Activated CD8-positive, alpha-beta T cell treated with anti-CD3 and anti-CD28 coated beads for 36 hours (primary cell): ENCODE results near the gene TP63. TPM values are rescaled to one million over a fixed set of nuclear protein-coding genes. Genes with fewer than 3 reads are reported as not detected.

Source experiments
- ATAC-seq: fragments of 200-7000 bp; cut with Tn5 transposase; one replicate; pipeline ENCODE4 v1.10.0; 2021; ENCODE audit warnings: mild to moderate bottlenecking, moderate library complexity
- CTCF ChIA-PET: fragments of 350-600 bp; sonication (Branson Sonifier 250); formaldehyde crosslinking; loops from one replicate; lab custom pipeline; 2021; ENCODE audit warnings: antibody characterized with exemption; lab: Charles Lee
- POLR2A ChIA-PET: fragments of 350-600 bp; sonication (Branson Sonifier 250); formaldehyde crosslinking; loops from one replicate; lab custom pipeline; 2021; ENCODE audit warnings: antibody characterized with exemption; lab: Charles Lee
- DNase-seq: peaks from one replicate; pipeline ENCODE4 v3.0.0-alpha.2; 2020
- H3K27ac Mint-ChIP-seq: one replicate; pipeline ENCODE4 v1.8.0; 2021; ENCODE audit warnings: mild to moderate bottlenecking, mixed read lengths
- H3K27me3 Mint-ChIP-seq: one replicate; pipeline ENCODE4 v1.8.0; 2021; ENCODE audit warnings: mixed read lengths
- H3K36me3 Mint-ChIP-seq: one replicate; pipeline ENCODE4 v1.8.0; 2021; ENCODE audit warnings: low read depth, mixed read lengths
- H3K4me1 Mint-ChIP-seq: one replicate; pipeline ENCODE4 v1.8.0; 2021; ENCODE audit warnings: low read depth, mixed read lengths
- H3K4me3 Mint-ChIP-seq: one replicate; pipeline ENCODE4 v1.8.0; 2021; ENCODE audit warnings: mild to moderate bottlenecking, moderate library complexity, mixed read lengths
- H3K9me3 Mint-ChIP-seq: one replicate; pipeline ENCODE4 v1.8.0; 2021; ENCODE audit warnings: mixed read lengths
- intact Hi-C: fragments of 100-400 bp; cut with micrococcal nuclease; formaldehyde crosslinking; loops from one replicate; pipeline ENCODE4 v1.10.0; 2022
- microRNA-seq: library from miRNA; unstranded; fragments of <30 nt; microRNA quantifications from one replicate; pipeline ENCODE4 v1.2.0, GENCODE V29; 2022; ENCODE audit warnings: borderline microRNAs expressed, borderline replicate concordance
- total RNA-seq, 2 experiments: library from RNA; stranded (reverse); gene quantifications; one replicate each; pipeline ENCODE4 v1.2.3, GENCODE V29; 2021
- TF ChIP-seq, protein P1 (sequence below): fragments of 200-600 bp; IDR thresholded peaks from one replicate; pipeline ENCODE4 v1.8.0; 2022; ENCODE audit warnings: antibody characterized with exemption, mild to moderate bottlenecking

TP63 gene
- total RNA-seq, 2 experiments from 2014 or later: 0.07 to 0.23 TPM

GRCh38 chr3:189944285-189945145, 313.3 kb downstream of the TP63 start:
- ChIA-PET POLR2A (interaction anchor here (0.9 kb wide), 1 partner anchor 464 kb away, joined by 3 read pairs; no protein-coding TSS in a partner anchor), CTCF (interaction anchor here (1.1 kb wide), 1 partner anchor 16 kb away, joined by 3 read pairs; no protein-coding TSS in a partner anchor)
- TF ChIP-seq, protein P1, sequence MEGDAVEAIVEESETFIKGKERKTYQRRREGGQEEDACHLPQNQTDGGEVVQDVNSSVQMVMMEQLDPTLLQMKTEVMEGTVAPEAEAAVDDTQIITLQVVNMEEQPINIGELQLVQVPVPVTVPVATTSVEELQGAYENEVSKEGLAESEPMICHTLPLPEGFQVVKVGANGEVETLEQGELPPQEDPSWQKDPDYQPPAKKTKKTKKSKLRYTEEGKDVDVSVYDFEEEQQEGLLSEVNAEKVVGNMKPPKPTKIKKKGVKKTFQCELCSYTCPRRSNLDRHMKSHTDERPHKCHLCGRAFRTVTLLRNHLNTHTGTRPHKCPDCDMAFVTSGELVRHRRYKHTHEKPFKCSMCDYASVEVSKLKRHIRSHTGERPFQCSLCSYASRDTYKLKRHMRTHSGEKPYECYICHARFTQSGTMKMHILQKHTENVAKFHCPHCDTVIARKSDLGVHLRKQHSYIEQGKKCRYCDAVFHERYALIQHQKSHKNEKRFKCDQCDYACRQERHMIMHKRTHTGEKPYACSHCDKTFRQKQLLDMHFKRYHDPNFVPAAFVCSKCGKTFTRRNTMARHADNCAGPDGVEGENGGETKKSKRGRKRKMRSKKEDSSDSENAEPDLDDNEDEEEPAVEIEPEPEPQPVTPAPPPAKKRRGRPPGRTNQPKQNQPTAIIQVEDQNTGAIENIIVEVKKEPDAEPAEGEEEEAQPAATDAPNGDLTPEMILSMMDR: no peak
- Mint-ChIP-seq H3K4me1 (peaks cover 3% of the 10 kb centered on the region), H3K27me3 (no peaks in the 10 kb centered on the region), H3K27ac (no peak overlapping the region), H3K9me3 (no peaks in the 10 kb centered on the region), H3K36me3 (no peaks in the 10 kb centered on the region), H3K4me3 (no peak overlapping the region)
- DNase-seq (no peak), ATAC-seq (no peak)
- intact Hi-C loops: loop anchor here (5.0 kb wide), 1 partner anchor 672 kb away; no protein-coding TSS in a partner anchor

DNA sequence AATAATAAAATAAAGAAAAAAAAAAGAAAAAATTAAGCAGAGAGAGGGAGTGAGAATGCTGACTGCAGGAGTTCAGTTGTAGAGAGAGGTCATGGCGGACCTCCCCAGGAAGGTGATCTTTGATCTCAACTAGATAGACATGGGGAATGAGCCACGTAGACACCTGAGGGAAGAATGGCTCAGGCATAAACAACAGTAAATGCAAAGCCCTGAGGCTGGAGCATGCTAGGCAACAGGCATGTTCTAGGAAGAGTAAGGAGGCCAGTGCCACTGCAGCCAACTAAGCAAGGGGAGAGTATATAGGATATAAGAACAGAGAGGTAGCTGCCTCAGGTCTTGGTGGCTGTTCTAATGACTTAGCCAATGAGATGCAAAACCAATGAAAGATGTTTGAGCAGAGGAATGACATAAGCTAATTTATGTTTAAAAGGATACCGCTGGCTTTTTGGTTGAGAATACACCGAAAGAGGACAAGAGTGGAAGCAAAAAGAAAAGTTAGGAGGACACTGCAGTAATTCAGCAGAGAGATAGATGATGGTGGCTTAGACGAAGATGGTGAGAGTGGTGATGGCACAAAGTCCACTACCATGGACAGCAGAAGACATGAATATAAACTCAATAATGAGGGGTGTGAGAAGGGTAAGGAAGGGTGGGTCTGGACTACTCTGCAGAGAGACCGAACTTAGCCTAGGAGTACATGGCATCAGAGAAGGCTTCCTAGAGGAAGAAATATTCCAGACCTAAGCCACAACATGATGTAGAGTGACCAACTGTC, 314.9 kb downstream of the TP63 start:
- no peak overlapping the region for H3K4me3 Mint-ChIP-seq
- CTCF ChIA-PET: interaction anchor here (4.1 kb wide), 1 partner anchor 674 kb away, joined by 22 read pairs; no protein-coding TSS in a partner anchor

More for the DNA sequence above, 314.9 kb downstream of the TP63 start:
- POLR2A ChIA-PET: no interaction called here
- intact Hi-C loops: loop anchor here (5.0 kb wide), 1 partner anchor 674 kb away; no protein-coding TSS in a partner anchor
- no peaks in the 10 kb centered on the region for H3K9me3 Mint-ChIP-seq
- no peaks in the 10 kb centered on the region for H3K27me3 Mint-ChIP-seq
- TF ChIP-seq, protein P1: no peak
- ATAC-seq (no peak), DNase-seq (no peak)
- H3K27ac Mint-ChIP-seq: no peak overlapping the region
- H3K4me1 Mint-ChIP-seq: peaks cover 3% of the 10 kb centered on the region
- no peaks in the 10 kb centered on the region for H3K36me3 Mint-ChIP-seq

Small RNA genes lying within 50 kb of the gene (microRNA-seq; reads per million reads assigned to microRNA genes)
- gene MIR944: not detected
